H9 (cell line): Measurements from ENCODE around the gene PTPN7. TPM values are rescaled to one million over a fixed set of nuclear protein-coding genes. Genes with fewer than 3 reads are reported as not detected.

Experiments used
- DNase-seq: peaks from one replicate; pipeline ENCODE4 v3.0.0-alpha.2; 2017
- H2AFZ ChIP-seq: one replicate; pipeline ENCODE4 v1.6.1; 2013; ENCODE audit warnings: mild to moderate bottlenecking, low read length, control low read depth, moderate library complexity
- H2AK5ac ChIP-seq: 2 replicates; pipeline ENCODE4 v1.6.1; 2013; ENCODE audit warnings: low read length, control low read depth, mixed read lengths; ENCODE audit not compliant: insufficient read length
- H2BK120ac ChIP-seq: one replicate; pipeline ENCODE4 v1.6.1; 2013; ENCODE audit warnings: low read depth, mild to moderate bottlenecking, low read length, control low read depth, inconsistent platforms; ENCODE audit not compliant: poor library complexity, severe bottlenecking
- H2BK12ac ChIP-seq: 2 replicates; pipeline ENCODE4 v1.6.1; 2013; ENCODE audit warnings: low read length, control low read depth, mixed read lengths, low read depth; ENCODE audit not compliant: insufficient read length
- H2BK15ac ChIP-seq: 2 replicates; pipeline ENCODE4 v1.6.1; 2013; ENCODE audit warnings: low read depth, low read length, control low read depth
- H2BK20ac ChIP-seq: one replicate; pipeline ENCODE4 v1.6.1; 2013; ENCODE audit warnings: low read depth, mild to moderate bottlenecking, low read length, control low read depth, inconsistent platforms; ENCODE audit not compliant: poor library complexity, severe bottlenecking
- H2BK5ac ChIP-seq: 2 replicates; pipeline ENCODE4 v1.6.1; 2013; ENCODE audit warnings: low read length, control low read depth, mixed read lengths; ENCODE audit not compliant: insufficient read length
- H3K14ac ChIP-seq: 2 replicates; pipeline ENCODE4 v1.6.1; 2013; ENCODE audit warnings: low read length, control low read depth; ENCODE audit not compliant: insufficient read depth
- H3K18ac ChIP-seq: 2 replicates; pipeline ENCODE4 v1.6.1; 2013; ENCODE audit warnings: low read depth, mild to moderate bottlenecking, mixed read lengths, low read length, control low read depth; ENCODE audit not compliant: insufficient read length
- H3K23ac ChIP-seq: 2 replicates; pipeline ENCODE4 v1.6.1; 2013; ENCODE audit warnings: low read length, control low read depth, mixed read lengths, low read depth; ENCODE audit not compliant: insufficient read length
- H3K23me2 ChIP-seq: 2 replicates; pipeline ENCODE4 v1.6.1; 2013; ENCODE audit warnings: low read depth, mild to moderate bottlenecking, mixed read lengths, low read length, control low read depth; ENCODE audit not compliant: insufficient read length, poor library complexity, severe bottlenecking
- H3K27ac ChIP-seq: 2 replicates; pipeline ENCODE4 v1.5.1; 2013; ENCODE audit warnings: low read length, control low read depth, mixed read lengths, low read depth; ENCODE audit not compliant: insufficient read length
- H3K27me3 ChIP-seq: 2 replicates; pipeline ENCODE4 v1.6.1; 2013; ENCODE audit warnings: low read length, control low read depth, inconsistent platforms; ENCODE audit not compliant: insufficient read depth
- H3K4ac ChIP-seq: 2 replicates; pipeline ENCODE4 v1.6.1; 2013; ENCODE audit warnings: low read depth, mild to moderate bottlenecking, control low read depth, inconsistent platforms, low read length, moderate library complexity
- H3K4me1 ChIP-seq: 2 replicates; pipeline ENCODE4 v1.6.1; 2013; ENCODE audit warnings: low read length, control low read depth, inconsistent platforms; ENCODE audit not compliant: insufficient read depth
- H3K4me2 ChIP-seq: 2 replicates; pipeline ENCODE4 v1.6.1; 2013; ENCODE audit warnings: low read length, control low read depth, mixed read lengths; ENCODE audit not compliant: insufficient read length, insufficient read depth
- H3K56ac ChIP-seq: 2 replicates; pipeline ENCODE4 v1.6.1; 2013; ENCODE audit warnings: low read depth, mild to moderate bottlenecking, mixed read lengths, low read length, control low read depth; ENCODE audit not compliant: insufficient read length
- H3K79me1 ChIP-seq: 2 replicates; pipeline ENCODE4 v1.6.1; 2013; ENCODE audit warnings: low read depth, mild to moderate bottlenecking, moderate library complexity, low read length, control low read depth, inconsistent platforms; ENCODE audit not compliant: insufficient read depth, poor library complexity, severe bottlenecking
- H3K79me2 ChIP-seq: 2 replicates; pipeline ENCODE4 v1.6.1; 2013; ENCODE audit warnings: low read length, control low read depth, inconsistent platforms; ENCODE audit not compliant: insufficient read depth
- H3K9ac ChIP-seq: 2 replicates; pipeline ENCODE4 v1.6.1; 2013; ENCODE audit warnings: low read length, control low read depth, mixed read lengths; ENCODE audit not compliant: insufficient read length; ENCODE audit errors: extremely low read depth
- H3K9me3 ChIP-seq: one replicate; pipeline ENCODE4 v1.6.1; 2013; ENCODE audit warnings: low read depth, low read length, inconsistent platforms; ENCODE audit not compliant: control insufficient read depth
- H3T11ph ChIP-seq: one replicate; pipeline ENCODE4 v1.6.1; 2013; ENCODE audit warnings: mild to moderate bottlenecking, low read length, control low read depth, inconsistent platforms
- H4K20me1 ChIP-seq: one replicate; pipeline ENCODE4 v1.6.1; 2013; ENCODE audit not compliant: control insufficient read depth, insufficient read length, insufficient read depth
- H4K5ac ChIP-seq: 2 replicates; pipeline ENCODE4 v1.6.1; 2013; ENCODE audit warnings: low read depth, mild to moderate bottlenecking, mixed read lengths, low read length, control low read depth; ENCODE audit not compliant: insufficient read length
- H4K8ac ChIP-seq: replicated peaks from 2 replicates; pipeline ENCODE4 v1.6.1; 2013; ENCODE audit warnings: low read length, control low read depth, mixed read lengths, low read depth; ENCODE audit not compliant: insufficient read length
- H4K91ac ChIP-seq: 2 replicates; pipeline ENCODE4 v1.6.1; 2013; ENCODE audit warnings: low read depth, mild to moderate bottlenecking, moderate library complexity, mixed read lengths, low read length, control low read depth; ENCODE audit not compliant: insufficient read length
- H3K27ac Mint-ChIP-seq, 3 experiments: 2 replicates in 2 of 3; 3 replicates in 1 of 3; pipeline ENCODE4 v1.8.0; 2020 to 2021; ENCODE audit warnings: mixed read lengths in 3 of 3, mild to moderate bottlenecking in 1 of 3, moderate library complexity in 1 of 3
- H3K27me3 Mint-ChIP-seq: 2 replicates; pipeline ENCODE4 v1.8.0; 2021; ENCODE audit warnings: low read depth, mild to moderate bottlenecking, moderate library complexity, mixed read lengths
- H3K36me3 Mint-ChIP-seq, 3 experiments: 2 replicates in 2 of 3; 3 replicates in 1 of 3; pipeline ENCODE4 v1.8.0; 2020 to 2021; ENCODE audit warnings: low read depth in 3 of 3, mixed read lengths in 3 of 3; ENCODE audit not compliant: insufficient read depth in 1 of 3
- H3K4me1 Mint-ChIP-seq, 2 experiments: 2 replicates each; pipeline ENCODE4 v1.8.0; 2020; ENCODE audit warnings: mixed read lengths in 2 of 2
- H3K4me3 Mint-ChIP-seq, 2 experiments: 2 replicates in 1 of 2; 3 replicates in 1 of 2; pipeline ENCODE4 v1.8.0; 2020 to 2021; ENCODE audit warnings: mild to moderate bottlenecking in 2 of 2, mixed read lengths in 2 of 2, moderate library complexity in 1 of 2
- H3K9me3 Mint-ChIP-seq, 2 experiments: 2 replicates in 1 of 2; 3 replicates in 1 of 2; pipeline ENCODE4 v1.8.0; 2020; ENCODE audit warnings: mild to moderate bottlenecking in 2 of 2, mixed read lengths in 2 of 2, moderate library complexity in 1 of 2
- WGBS: extraction: QIAGEN DNeasy Blood & Tissue Kit; methylation state at CpG from one replicate; pipeline ENCODE4 v1.1.7; 2013; ENCODE audit warnings: missing lambda C conversion rate, low lambda C conversion rate, mixed read lengths; ENCODE audit not compliant: insufficient read length; ENCODE audit errors: extremely low coverage; 5-methylcytosine and 5-hydroxymethylcytosine counted together
- total RNA-seq: library from RNA; stranded (reverse); gene quantifications from 2 replicates; pipeline ENCODE4 v1.2.1, GENCODE V29; 2021
- TF ChIP-seq, protein P1 (sequence below): fragments of 200-600 bp; sonication (generic); conservative IDR thresholded peaks from 3 replicates; pipeline ENCODE4 v1.8.0; 2021; ENCODE audit warnings: antibody characterized with exemption, mild to moderate bottlenecking

Gene PTPN7
- total RNA-seq, 1 experiment from 2014 or later = 0.72 TPM

- no peak overlapping the region for H2BK20ac ChIP-seq
- H3K9me3 ChIP-seq = no peaks in the 10 kb centered on the region
- H3K23me2 ChIP-seq = no peaks in the 10 kb centered on the region
- no peak overlapping the region for H3K56ac ChIP-seq
- Mint-ChIP-seq H3K27ac (no peak overlapping the region), H3K4me3 (no peak overlapping the region), H3K27me3 (peaks cover 2% of the 10 kb centered on the region; the same call in 1 of the 2 replicates), H3K9me3 (no peaks in the 10 kb centered on the region), H3K36me3 (no peaks in the 10 kb centered on the region), H3K4me1 (peaks cover 6 to 25% of the 10 kb centered on the region in 2 experiments)
- no peaks in the 10 kb centered on the region for H3K79me1 ChIP-seq
- no peak overlapping the region for H4K91ac ChIP-seq
- H3K4ac ChIP-seq = no peak overlapping the region
- H3K27me3 ChIP-seq = no peaks in the 10 kb centered on the region
- WGBS = no CpG with 5 or more reads among the region's 6 CpGs
- DNase-seq = no peak
- TF ChIP-seq, protein P1, sequence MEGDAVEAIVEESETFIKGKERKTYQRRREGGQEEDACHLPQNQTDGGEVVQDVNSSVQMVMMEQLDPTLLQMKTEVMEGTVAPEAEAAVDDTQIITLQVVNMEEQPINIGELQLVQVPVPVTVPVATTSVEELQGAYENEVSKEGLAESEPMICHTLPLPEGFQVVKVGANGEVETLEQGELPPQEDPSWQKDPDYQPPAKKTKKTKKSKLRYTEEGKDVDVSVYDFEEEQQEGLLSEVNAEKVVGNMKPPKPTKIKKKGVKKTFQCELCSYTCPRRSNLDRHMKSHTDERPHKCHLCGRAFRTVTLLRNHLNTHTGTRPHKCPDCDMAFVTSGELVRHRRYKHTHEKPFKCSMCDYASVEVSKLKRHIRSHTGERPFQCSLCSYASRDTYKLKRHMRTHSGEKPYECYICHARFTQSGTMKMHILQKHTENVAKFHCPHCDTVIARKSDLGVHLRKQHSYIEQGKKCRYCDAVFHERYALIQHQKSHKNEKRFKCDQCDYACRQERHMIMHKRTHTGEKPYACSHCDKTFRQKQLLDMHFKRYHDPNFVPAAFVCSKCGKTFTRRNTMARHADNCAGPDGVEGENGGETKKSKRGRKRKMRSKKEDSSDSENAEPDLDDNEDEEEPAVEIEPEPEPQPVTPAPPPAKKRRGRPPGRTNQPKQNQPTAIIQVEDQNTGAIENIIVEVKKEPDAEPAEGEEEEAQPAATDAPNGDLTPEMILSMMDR = no peak
- H4K5ac ChIP-seq = no peak overlapping the region
- no peak overlapping the region for H2BK120ac ChIP-seq
- H3K18ac ChIP-seq = no peak overlapping the region
- H4K20me1 ChIP-seq = no peaks in the 10 kb centered on the region
- no peak overlapping the region for H3K14ac ChIP-seq
- no peak overlapping the region for H3K9ac ChIP-seq
- H4K8ac ChIP-seq = no peak overlapping the region
- H3K4me2 ChIP-seq = no peak overlapping the region
- no peak overlapping the region for H3K27ac ChIP-seq
- H3K4me1 ChIP-seq = no peaks in the 10 kb centered on the region
- H2AFZ ChIP-seq = no peak overlapping the region
- no peak overlapping the region for H2BK15ac ChIP-seq
- no peak overlapping the region for H3T11ph ChIP-seq
- H3K23ac ChIP-seq = no peak overlapping the region
- no peak overlapping the region for H2AK5ac ChIP-seq
- H2BK5ac ChIP-seq = no peak overlapping the region
- no peaks in the 10 kb centered on the region for H3K79me2 ChIP-seq
- H2BK12ac ChIP-seq = no peak overlapping the region
Observed at GRCh38 chr1:202170726-202171125, 10.3 kb upstream of the PTPN7 start.
